Transverse colon (tissue), 4 donors: ENCODE results near the gene TSPOAP1. TPM values are rescaled to one million over a fixed set of nuclear protein-coding genes. Genes with fewer than 3 reads are reported as not detected.

Experiments
- DNase-seq: peaks from one replicate; pipeline ENCODE4 v3.0.0-alpha.2; 2019
- H3K27ac ChIP-seq, 4 donors: fragments of 200-600 bp; sonication (generic); 2 replicates each; pipeline ENCODE4 v1.5.1; 2016 to 2018; ENCODE audit warnings: inconsistent platforms in 4 of 4
- H3K27me3 ChIP-seq: fragments of 200-600 bp; sonication (generic); 2 replicates; pipeline ENCODE4 v1.5.1; 2017; ENCODE audit warnings: inconsistent platforms
- H3K36me3 ChIP-seq, 4 donors: fragments of 200-600 bp; sonication (generic); 2 replicates each; pipeline ENCODE4 v1.5.1; 2017 to 2019; ENCODE audit warnings: inconsistent platforms in 4 of 4
- H3K4me1 ChIP-seq, 4 donors: fragments of 200-600 bp; sonication (generic); 2 replicates each; pipeline ENCODE4 v1.5.1; 2017 to 2020; ENCODE audit warnings: inconsistent platforms in 4 of 4
- H3K4me3 ChIP-seq, 4 donors: fragments of 200-600 bp; sonication (generic); 1 replicate in 1 of 4; 2 replicates in 3 of 4; pipeline versions ENCODE4 v1.5.1 to v1.6.1; 2017 to 2019; ENCODE audit warnings: inconsistent platforms in 4 of 4
- H3K9me3 ChIP-seq, 2 donors: fragments of 200-600 bp; sonication (generic); 2 replicates each; pipeline ENCODE4 v1.5.1; 2017 to 2019; ENCODE audit warnings: inconsistent platforms in 2 of 2
- CTCF ChIP-seq, 5 experiments: fragments of 200-600 bp in 3 of 5; fragments of 450-650 bp in 2 of 5; sonication (generic) in 3 of 5; IDR thresholded peaks; 1 replicate in 2 of 5; 2 replicates in 3 of 5; pipeline ENCODE4 v1.5.1; 2016 to 2017; ENCODE audit warnings: antibody characterized with exemption in 5 of 5, inconsistent platforms in 3 of 5, mild to moderate bottlenecking in 2 of 5, moderate library complexity in 1 of 5
- EP300 ChIP-seq: sonication (generic); formaldehyde crosslinking; IDR thresholded peaks from one replicate; pipeline ENCODE4 v1.6.1; 2017; ENCODE audit warnings: antibody characterized with exemption, low read depth
- POLR2A ChIP-seq: fragments of 450-650 bp; IDR thresholded peaks from one replicate; pipeline ENCODE4 v1.6.1; 2016; ENCODE audit warnings: antibody characterized with exemption, mild to moderate bottlenecking, moderate library complexity
- POLR2AphosphoS5 ChIP-seq, 3 donors: sonication (generic); formaldehyde crosslinking; IDR thresholded peaks; one replicate each; pipeline ENCODE4 v1.6.1; 2016; ENCODE audit warnings: antibody characterized with exemption in 3 of 3
- WGBS, 2 donors: methylation state at CpG; one replicate each; pipeline ENCODE4 v1.1.5; 2018; ENCODE audit warnings: low coverage in 1 of 2; 5-methylcytosine and 5-hydroxymethylcytosine counted together
- in situ Hi-C, 4 donors: fragments of 200-750 bp; cut with MboI; loops; one replicate each; pipeline versions ENCODE4 v1.15.0 to v1.15.1; 2017; ENCODE audit warnings: low sequenced_read_pairs in 3 of 4, low pct_ligation_motif_present in 1 of 4, low pct_unique_long_range_greater_than_20kb in 1 of 4
- intact Hi-C: fragments of 100-400 bp; cut with DNase I; formaldehyde crosslinking; loops from one replicate; pipeline ENCODE4 v1.15.1; 2023; ENCODE audit warnings: low total_unique reads
- total RNA-seq, 4 donors: library from RNA; depleted of rRNA; stranded (reverse); fragments of >200 nt; gene quantifications; one replicate each; pipeline ENCODE4 v1.1.0, GENCODE V29; 2016

The TSPOAP1 gene
- total RNA-seq, 4 donors from 2014 or later: 4.4 to 21.7 (median 9.4) TPM

GRCh38 chr17:58367461-58367860 is 38.9 kb upstream of the TSPOAP1 start:
- in situ Hi-C loops (loop anchor here in 1 of 4 donors (10.0 kb wide), 1 partner anchor 47 kb away; the partner anchor contains the start of gene RNF43), intact Hi-C loops (loop anchor here (2.0 kb wide), 1 partner anchor 65 kb away; no protein-coding TSS in a partner anchor)
- no peaks in the 10 kb centered on the region for H3K9me3 ChIP-seq
- 83 to 88% methylated on average over 2 to 3 of the region's 3 CpGs for WGBS, 2 donors
- H3K27me3 ChIP-seq: no peaks in the 10 kb centered on the region
- H3K36me3 ChIP-seq: no peaks in the 10 kb centered on the region
- H3K4me3 ChIP-seq: no peak overlapping the region
- H3K4me1 ChIP-seq: peaks cover 12 to 63% (median 54%) of the 10 kb centered on the region in 4 donors
- TF ChIP-seq EP300: no peak
- TF ChIP-seq POLR2A: no peak
- no peak for TF ChIP-seq CTCF (IDR thresholded peaks at IDR 0.05)
- no peak for TF ChIP-seq POLR2AphosphoS5 (IDR thresholded peaks at IDR 0.05)
- no peak for DNase-seq
- peak overlapping the region; percentile 82 to 91 (median 84) for H3K27ac ChIP-seq

GRCh38 chr17:58365980-58366595 is 37.5 kb upstream of the TSPOAP1 start:
- Histone ChIP-seq H3K9me3 (no peaks in the 10 kb centered on the region), H3K4me1 (peaks cover 12 to 63% (median 54%) of the 10 kb centered on the region in 4 donors), H3K27me3 (no peaks in the 10 kb centered on the region), H3K27ac (peak overlapping the region; percentile 82 to 91 (median 84)), H3K4me3 (no peak overlapping the region), H3K36me3 (no peaks in the 10 kb centered on the region)
- intact Hi-C loops: loop anchor here (2.0 kb wide), 1 partner anchor 63 kb away; no protein-coding TSS in a partner anchor
- DNase-seq: no peak
- TF ChIP-seq POLR2AphosphoS5 (IDR thresholded peaks at IDR 0.05): no peak
- TF ChIP-seq POLR2A: no peak
- TF ChIP-seq EP300: no peak
- no peak for TF ChIP-seq CTCF (IDR thresholded peaks at IDR 0.05)
- in situ Hi-C loops: loop anchor here in 1 of 4 donors (10.0 kb wide), 1 partner anchor 49 kb away; the partner anchor contains the start of gene RNF43
- 25 to 46% methylated on average over 2 to 5 of the region's 5 CpGs for WGBS, 2 donors

- in situ Hi-C loops (loop anchor here in 1 of 4 donors (10.0 kb wide), 1 partner anchor 49 kb away; the partner anchor contains the start of gene RNF43), intact Hi-C loops (no loop called here)
- no peaks in the 10 kb centered on the region for H3K36me3 ChIP-seq
- no peaks in the 10 kb centered on the region for H3K27me3 ChIP-seq
- H3K27ac ChIP-seq: peak overlapping the region; percentile 82 to 91 (median 84)
- TF ChIP-seq EP300 (no peak), POLR2A (no peak), POLR2AphosphoS5 (IDR thresholded peaks at IDR 0.05) (no peak), CTCF (IDR thresholded peaks at IDR 0.05) (no peak)
- no peak overlapping the region for H3K4me3 ChIP-seq
- H3K9me3 ChIP-seq: no peaks in the 10 kb centered on the region
- no peak for DNase-seq
- H3K4me1 ChIP-seq: peaks cover 12 to 58% (median 49%) of the 10 kb centered on the region in 4 donors
Measured at GRCh38 chr17:58365185-58365979, 36.8 kb upstream of the TSPOAP1 start.

- Histone ChIP-seq H3K27ac (peak overlapping the region; percentile 82 to 91 (median 84)), H3K27me3 (no peaks in the 10 kb centered on the region), H3K36me3 (no peaks in the 10 kb centered on the region), H3K4me1 (peaks cover 12 to 53% (median 42%) of the 10 kb centered on the region in 4 donors), H3K4me3 (no peak overlapping the region), H3K9me3 (no peaks in the 10 kb centered on the region)
- TF ChIP-seq POLR2A (no peak), POLR2AphosphoS5 (IDR thresholded peaks at IDR 0.05) (no peak), EP300 (no peak), CTCF (IDR thresholded peaks at IDR 0.05) (no peak)
- peak; percentile 65 for DNase-seq
- in situ Hi-C loops: loop anchor here in 1 of 4 donors (10.0 kb wide), 1 partner anchor 50 kb away; the partner anchor contains the start of gene RNF43
- 27 to 43% methylated on average over 3 to 7 of the region's 7 CpGs for WGBS, 2 donors
- intact Hi-C loops: no loop called here
Measured at GRCh38 chr17:58364270-58364942, 35.8 kb upstream of the TSPOAP1 start.
